PFSK-1 (cell line): ENCODE data around the gene STK24.

ENCODE experiments used
- POLR2AphosphoS5 ChIP-seq: IDR thresholded peaks from 2 replicates; pipeline ENCODE4 v1.6.1; 2012; ENCODE audit warnings: low read depth, mild to moderate bottlenecking, control low read depth, low read length, moderate library complexity
- REST ChIP-seq, 2 experiments: IDR thresholded peaks; 2 replicates each; pipeline versions ENCODE4 v1.6.1 to v1.8.0; 2011 to 2012; ENCODE audit warnings: low read depth in 2 of 2, low read length in 2 of 2, control low read depth in 1 of 2, inconsistent platforms in 1 of 2, mild to moderate bottlenecking in 1 of 2, moderate library complexity in 1 of 2; ENCODE audit not compliant: insufficient read depth in 1 of 2
- SIN3A ChIP-seq: IDR thresholded peaks from 2 replicates; pipeline ENCODE4 v1.6.1; 2012; ENCODE audit warnings: mild to moderate bottlenecking, low read length, moderate library complexity, borderline replicate concordance; ENCODE audit not compliant: insufficient read depth

- TF ChIP-seq POLR2AphosphoS5 (no peak), SIN3A (no peak), REST (IDR thresholded peaks at IDR 0.05; ENCODE audit: insufficient read depth in 1 of 2, low read depth in 2 of 2, low read length in 2 of 2) (no peak)
Measured at GRCh38 chr13:98537306-98537705, 39.6 kb downstream of the STK24 start.
